HG02759 (cell line): ENCODE measurements around the gene RAB20.
"Not testable (repeated sequence)": the region's sequence is repeated elsewhere in the genome, so short reads cannot be mapped to it uniquely, and the experiment has no call there.

Source experiments
- ATAC-seq: cut with Tn5 transposase; IDR thresholded peaks from one replicate; pipeline ENCODE4 v1.9.1; 2021; ENCODE audit warnings: mild to moderate bottlenecking, moderate library complexity; ENCODE audit not compliant: unreplicated experiment

RAB20 gene

GRCh38 chr13:110512198-110512740 is 49.3 kb downstream of the RAB20 start:
- ATAC-seq = no peak

- ATAC-seq = no peak
Measured at GRCh38 chr13:110511509-110512181, 49.9 kb downstream of the RAB20 start.

- ATAC-seq = no peak
Measured at GRCh38 chr13:110509971-110510786, 51.3 kb downstream of the RAB20 start.

- ATAC-seq = no peak
Measured at GRCh38 chr13:110509478-110509926, 52.0 kb downstream of the RAB20 start.

- no peak for ATAC-seq
Measured at GRCh38 chr13:110507678-110508381, 53.7 kb downstream of the RAB20 start.

- no peak for ATAC-seq
Measured at GRCh38 chr13:110506859-110507566, 54.5 kb downstream of the RAB20 start.

- no peak for ATAC-seq
Measured at GRCh38 chr13:110506396-110506795, 55.1 kb downstream of the RAB20 start.

GRCh38 chr13:110505594-110505993 is 55.9 kb downstream of the RAB20 start:
- no peak for ATAC-seq

- ATAC-seq = no peak
Measured at GRCh38 chr13:110503979-110504499, 57.5 kb downstream of the RAB20 start.

- ATAC-seq = no peak
Measured at GRCh38 chr13:110503037-110503901, 58.3 kb downstream of the RAB20 start.

- ATAC-seq = no peak
Measured at GRCh38 chr13:110501188-110501587, 60.3 kb downstream of the RAB20 start.

- no peak for ATAC-seq
Measured at GRCh38 chr13:110500341-110500740, 61.2 kb downstream of the RAB20 start.

GRCh38 chr13:110499621-110500281 is 61.8 kb downstream of the RAB20 start:
- ATAC-seq = no peak

- ATAC-seq = no peak
Measured at GRCh38 chr13:110498765-110499164, 62.8 kb downstream of the RAB20 start.

- ATAC-seq = no peak
Measured at GRCh38 chr13:110498327-110498726, 63.2 kb downstream of the RAB20 start.

- not testable (repeated sequence) for ATAC-seq
Measured at GRCh38 chr13:110497896-110498295, 63.6 kb downstream of the RAB20 start.

GRCh38 chr13:110497003-110497402 is 64.5 kb downstream of the RAB20 start:
- no peak for ATAC-seq

- no peak for ATAC-seq
Measured at GRCh38 chr13:110496281-110496680, 65.2 kb downstream of the RAB20 start.

- ATAC-seq = no peak
Measured at GRCh38 chr13:110495881-110496280, 65.6 kb downstream of the RAB20 start.
